Spleen (tissue), 11 donors: Measurements from ENCODE around the gene NOM1. TPM values are rescaled to one million over a fixed set of nuclear protein-coding genes. Genes with fewer than 3 reads are reported as not detected.
A peak's percentile ranks its signal among the peaks of the same experiment; 100 is the strongest.

Experiments used
- DNase-seq: peaks from one replicate; pipeline ENCODE4 v3.0.0-alpha.2; 2020
- H3K27ac ChIP-seq, 8 donors: fragments of 200-600 bp; sonication (generic) in 7 of 8; 1 replicate in 4 of 8; 2 replicates in 4 of 8; pipeline versions ENCODE4 v1.5.0 to v1.8.0; 2016 to 2021; ENCODE audit warnings: inconsistent platforms in 4 of 8, mild to moderate bottlenecking in 4 of 8, moderate library complexity in 1 of 8
- H3K27me3 ChIP-seq, 7 donors: fragments of 200-600 bp; sonication (generic) in 6 of 7; replicated peaks in 1 of 7; 1 replicate in 4 of 7; 2 replicates in 3 of 7; pipeline versions ENCODE4 v1.5.0 to v1.8.0; 2016 to 2021; ENCODE audit warnings: inconsistent platforms in 3 of 7, mild to moderate bottlenecking in 1 of 7
- H3K36me3 ChIP-seq, 6 donors: fragments of 200-600 bp; sonication (generic) in 5 of 6; 1 replicate in 4 of 6; 2 replicates in 2 of 6; pipeline versions ENCODE4 v1.5.0 to v1.8.0; 2016 to 2021; ENCODE audit warnings: inconsistent platforms in 2 of 6
- H3K4me1 ChIP-seq, 6 donors: fragments of 200-600 bp; sonication (generic) in 5 of 6; 1 replicate in 3 of 6; 2 replicates in 3 of 6; pipeline versions ENCODE4 v1.5.0 to v1.8.0; 2016 to 2021; ENCODE audit warnings: inconsistent platforms in 3 of 6
- H3K4me3 ChIP-seq, 8 donors: fragments of 200-600 bp; sonication (generic) in 7 of 8; 1 replicate in 4 of 8; 2 replicates in 4 of 8; pipeline versions ENCODE4 v1.5.0 to v1.8.0; 2016 to 2021; ENCODE audit warnings: inconsistent platforms in 4 of 8, mild to moderate bottlenecking in 4 of 8, moderate library complexity in 2 of 8
- H3K9me3 ChIP-seq, 8 donors: fragments of 200-600 bp; sonication (generic) in 7 of 8; 1 replicate in 4 of 8; 2 replicates in 4 of 8; pipeline versions ENCODE4 v1.5.0 to v1.8.0; 2016 to 2021; ENCODE audit warnings: inconsistent platforms in 4 of 8
- CTCF ChIP-seq, 11 experiments: fragments of 200-600 bp in 7 of 11; fragments of 450-650 bp in 4 of 11; sonication (generic) in 4 of 11; IDR thresholded peaks in 8 of 11; conservative IDR thresholded peaks in 3 of 11; 1 replicate in 7 of 11; 2 replicates in 4 of 11; pipeline versions ENCODE4 v1.4.0 to v1.8.0; 2016 to 2021; ENCODE audit warnings: antibody characterized with exemption in 11 of 11, inconsistent platforms in 4 of 11, mild to moderate bottlenecking in 1 of 11
- POLR2A ChIP-seq, 3 donors: fragments of 450-650 bp; IDR thresholded peaks; one replicate each; pipeline ENCODE4 v1.5.1; 2017; ENCODE audit warnings: antibody characterized with exemption in 3 of 3, mild to moderate bottlenecking in 1 of 3
- POLR2AphosphoS5 ChIP-seq, 3 donors: sonication (generic); formaldehyde crosslinking; IDR thresholded peaks; one replicate each; pipeline ENCODE4 v1.5.1; 2017; ENCODE audit warnings: antibody characterized with exemption in 3 of 3
- WGBS, 5 donors: extraction: QIAGEN DNeasy Blood & Tissue Kit in 3 of 5; methylation state at CpG; one replicate each; pipeline versions ENCODE4 v1.1.5 to v1.1.7; 2013 to 2018; 5-methylcytosine and 5-hydroxymethylcytosine counted together
- intact Hi-C: fragments of 100-400 bp; cut with DNase I; formaldehyde crosslinking; loops from one replicate; pipeline ENCODE4 v1.15.0; 2023; ENCODE audit warnings: low total_unique reads
- polyA plus RNA-seq, 3 donors: library from polyadenylated mRNA; stranded (reverse); fragments of 200-250 nt; gene quantifications; one replicate each; pipeline ENCODE4 v1.2.1, GENCODE V29; 2013
- total RNA-seq, 7 donors: library from RNA; depleted of rRNA in 3 of 7; stranded (reverse); fragments of >200 nt in 3 of 7; fragmentation: NEBNext Ultra II Directional in 4 of 7; extraction: Animal tissue kit (Norgen Biotek cat#: 25700) in 4 of 7; gene quantifications; one replicate each; pipeline versions ENCODE4 v1.1.0 to v1.2.1, GENCODE V29; 2016 to 2021
- donor health status: healthy with polysubstance abuse.
- donor health status: DM: no; HTN: no; CAD: no; lungs with moderate emphysema.
- donor health status: DM: no; HTN: no; CAD: no.
- donor health status: Bipolar disorder and iron deficiency.
- donor health status: healthy.
- donor health status: DM: no; HTN: no; CAD: no.
- donor health status: DM: yes; HTN: yes; CAD: no.

Gene NOM1
- total and polyA plus RNA-seq, 10 donors, result 4.5 to 31.1 (median 22.0) TPM

- H3K9me3 ChIP-seq, result no peaks in the 10 kb centered on the region
- intact Hi-C loops, result no loop called here
- no peak overlapping the region for H3K4me3 ChIP-seq
- TF ChIP-seq POLR2AphosphoS5 (IDR thresholded peaks at IDR 0.05), result no peak
- no peak for TF ChIP-seq CTCF (IDR thresholded peaks at IDR 0.05 in 8 of 11, conservative IDR thresholded peaks at IDR 0.05 in 3 of 11)
- no peak for TF ChIP-seq POLR2A (IDR thresholded peaks at IDR 0.05)
- peaks cover 10 to 79% (median 67%) of the 10 kb centered on the region in 6 donors for H3K4me1 ChIP-seq
- H3K36me3 ChIP-seq, result no peaks in the 10 kb centered on the region
- DNase-seq, result no peak
- no peak overlapping the region for H3K27ac ChIP-seq
- H3K27me3 ChIP-seq, result peaks cover 23 to 100% (median 90%) of the 10 kb centered on the region in 7 donors
- 6 to 12% (median 9%) methylated on average over 28 to 32 of the region's 32 CpGs for WGBS, 5 donors
Measured at GRCh38 chr7:157001920-157002818, 52.7 kb downstream of the NOM1 start.

GRCh38 chr7:157002819-157003421 lies 53.4 kb downstream of the NOM1 start:
- Histone ChIP-seq H3K27ac (no peak overlapping the region), H3K4me3 (no peak overlapping the region), H3K9me3 (no peaks in the 10 kb centered on the region), H3K36me3 (no peaks in the 10 kb centered on the region), H3K27me3 (peaks cover 23 to 100% (median 98%) of the 10 kb centered on the region in 7 donors), H3K4me1 (peaks cover 10 to 83% (median 67%) of the 10 kb centered on the region in 6 donors)
- TF ChIP-seq POLR2AphosphoS5 (IDR thresholded peaks at IDR 0.05) (no peak), POLR2A (IDR thresholded peaks at IDR 0.05) (no peak), CTCF (IDR thresholded peaks at IDR 0.05 in 8 of 11, conservative IDR thresholded peaks at IDR 0.05 in 3 of 11) (no peak)
- 5 to 8% (median 8%) methylated on average over 36 to 47 of the region's 47 CpGs for WGBS, 5 donors
- intact Hi-C loops, result no loop called here
- peak; percentile 61 for DNase-seq

GRCh38 chr7:157003445-157003755 lies 53.9 kb downstream of the NOM1 start:
- TF ChIP-seq CTCF (IDR thresholded peaks at IDR 0.05 in 8 of 11, conservative IDR thresholded peaks at IDR 0.05 in 3 of 11), result no peak
- no peak for TF ChIP-seq POLR2A (IDR thresholded peaks at IDR 0.05)
- Histone ChIP-seq H3K4me3 (peak overlapping the region in 1 of 8 donors; percentile 28), H3K9me3 (no peaks in the 10 kb centered on the region), H3K36me3 (no peaks in the 10 kb centered on the region), H3K27ac (no peak overlapping the region), H3K27me3 (peaks cover 26 to 100% (median 100%) of the 10 kb centered on the region in 7 donors), H3K4me1 (peaks cover 10 to 83% (median 67%) of the 10 kb centered on the region in 6 donors)
- DNase-seq, result no peak
- WGBS, 5 donors, result 14 to 26% (median 20%) methylated on average over 6 of the region's 6 CpGs
- intact Hi-C loops, result no loop called here
